Islet of Langerhans (tissue), 1 donor: ENCODE data around the gene HAAO.
"Not testable (repeated sequence)": the region's sequence is repeated elsewhere in the genome, so short reads cannot be mapped to it uniquely, and the experiment has no call there.

ENCODE experiments used
- FAIRE-seq: peaks from one replicate; lab custom pipeline; 2011; peaks lifted over from hg19 to GRCh38; lab: Jason Lieb, UNC

HAAO gene

GRCh38 chr2:42792583-42793333 lies at the start of gene HAAO:
HAAO (minus strand) TSS chr2:42792583; CDS start chr2:42792536, 47 bp downstream.
- no peak for FAIRE-seq

GRCh38 chr2:42841344-42841743 lies 49.0 kb upstream of the HAAO start:
- FAIRE-seq: no peak

- no peak for FAIRE-seq
Observed at GRCh38 chr2:42840760-42841159, 48.4 kb upstream of the HAAO start.

- FAIRE-seq: no peak
Observed at GRCh38 chr2:42839809-42840501, 47.6 kb upstream of the HAAO start.

- FAIRE-seq: no peak
Observed at GRCh38 chr2:42838133-42838532, 45.8 kb upstream of the HAAO start.

- FAIRE-seq: no peak
Observed at GRCh38 chr2:42835577-42836371, 43.4 kb upstream of the HAAO start.

- no peak for FAIRE-seq
Observed at GRCh38 chr2:42834161-42834560, 41.8 kb upstream of the HAAO start.

- no peak for FAIRE-seq
Observed at GRCh38 chr2:42832289-42832634, 39.9 kb upstream of the HAAO start.

- FAIRE-seq: not testable (repeated sequence)
Observed at GRCh38 chr2:42831575-42832288, 39.3 kb upstream of the HAAO start.

- FAIRE-seq: no peak
Observed at GRCh38 chr2:42830922-42831574, 38.7 kb upstream of the HAAO start.

- no peak for FAIRE-seq
Observed at GRCh38 chr2:42829671-42830440, 37.5 kb upstream of the HAAO start.

- no peak for FAIRE-seq
Observed at GRCh38 chr2:42828487-42829425, 36.4 kb upstream of the HAAO start.

- no peak for FAIRE-seq
Observed at GRCh38 chr2:42827647-42828486, 35.5 kb upstream of the HAAO start.

GRCh38 chr2:42826231-42826630 lies 33.8 kb upstream of the HAAO start:
- no peak for FAIRE-seq

GRCh38 chr2:42824454-42824807 lies 32.0 kb upstream of the HAAO start:
- no peak for FAIRE-seq

- FAIRE-seq: no peak
Observed at GRCh38 chr2:42823744-42824453, 31.5 kb upstream of the HAAO start.

- FAIRE-seq: no peak
Observed at GRCh38 chr2:42819160-42819559, 26.8 kb upstream of the HAAO start.

- no peak for FAIRE-seq
Observed at GRCh38 chr2:42815726-42816125, 23.3 kb upstream of the HAAO start.
